ENCODE measurements around the gene PMEPA1.

The PMEPA1 gene

DNA sequence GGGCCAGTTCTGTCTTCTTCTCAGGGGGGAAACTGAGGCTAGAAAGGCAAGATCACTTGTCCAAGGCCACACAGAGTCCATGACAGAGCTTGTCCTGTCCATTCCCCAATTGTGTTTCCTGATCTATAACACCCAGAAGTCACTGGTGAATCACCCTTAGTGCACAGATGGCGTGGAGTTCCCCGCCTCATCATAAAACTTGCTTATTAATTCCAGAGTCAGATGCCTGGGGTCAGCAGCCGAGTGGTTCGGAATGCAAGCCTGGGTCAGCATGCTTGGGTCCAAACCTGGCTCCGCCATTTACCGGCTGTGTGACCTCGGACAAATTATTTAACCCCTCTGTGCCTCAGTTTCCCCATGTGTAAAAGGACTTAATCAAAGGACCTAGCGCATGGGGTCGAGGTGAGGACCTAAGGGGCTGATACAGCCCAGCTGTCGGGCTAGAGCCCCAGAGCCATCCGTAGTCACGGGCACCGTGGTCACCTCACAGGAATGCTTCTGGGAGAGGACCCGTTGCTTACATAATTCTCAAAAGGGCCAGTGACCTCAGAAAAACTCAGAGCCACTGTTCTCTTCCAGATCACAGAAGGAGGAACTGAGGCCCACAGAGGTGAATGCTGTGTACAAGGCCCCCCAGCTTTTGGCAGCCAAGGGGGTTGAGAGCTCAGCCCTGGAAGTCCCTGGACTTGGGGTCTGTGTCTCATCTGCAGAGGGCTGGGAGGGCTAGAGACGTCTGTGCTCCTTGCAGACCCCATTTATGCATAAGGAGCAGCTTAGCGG lies 88.2 kb downstream of the PMEPA1 start:
- DNase-seq (ENCODE audit: low read depth), result no peak

DNA sequence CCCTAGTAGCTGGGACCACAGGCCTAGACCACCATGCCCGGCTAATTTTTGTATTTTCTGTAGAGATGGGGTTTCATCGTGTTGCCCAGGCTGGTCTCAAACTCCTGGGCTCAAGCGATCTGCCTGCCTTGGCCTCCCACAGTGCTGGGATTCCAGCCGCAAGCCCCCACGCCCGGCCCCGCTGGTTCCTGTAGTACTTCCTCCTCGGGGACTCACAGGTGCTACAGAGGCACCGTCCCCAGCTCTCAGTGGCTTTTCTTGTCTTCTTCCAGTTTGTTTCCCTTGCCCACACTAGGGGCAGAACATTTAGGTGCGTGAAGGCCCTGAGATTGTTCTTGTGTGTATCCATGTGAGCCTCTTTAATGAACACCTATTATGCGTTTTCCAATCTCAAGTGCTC lies 88.8 kb downstream of the PMEPA1 start:
- DNase-seq (ENCODE audit: low read depth), result no peak

DNA sequence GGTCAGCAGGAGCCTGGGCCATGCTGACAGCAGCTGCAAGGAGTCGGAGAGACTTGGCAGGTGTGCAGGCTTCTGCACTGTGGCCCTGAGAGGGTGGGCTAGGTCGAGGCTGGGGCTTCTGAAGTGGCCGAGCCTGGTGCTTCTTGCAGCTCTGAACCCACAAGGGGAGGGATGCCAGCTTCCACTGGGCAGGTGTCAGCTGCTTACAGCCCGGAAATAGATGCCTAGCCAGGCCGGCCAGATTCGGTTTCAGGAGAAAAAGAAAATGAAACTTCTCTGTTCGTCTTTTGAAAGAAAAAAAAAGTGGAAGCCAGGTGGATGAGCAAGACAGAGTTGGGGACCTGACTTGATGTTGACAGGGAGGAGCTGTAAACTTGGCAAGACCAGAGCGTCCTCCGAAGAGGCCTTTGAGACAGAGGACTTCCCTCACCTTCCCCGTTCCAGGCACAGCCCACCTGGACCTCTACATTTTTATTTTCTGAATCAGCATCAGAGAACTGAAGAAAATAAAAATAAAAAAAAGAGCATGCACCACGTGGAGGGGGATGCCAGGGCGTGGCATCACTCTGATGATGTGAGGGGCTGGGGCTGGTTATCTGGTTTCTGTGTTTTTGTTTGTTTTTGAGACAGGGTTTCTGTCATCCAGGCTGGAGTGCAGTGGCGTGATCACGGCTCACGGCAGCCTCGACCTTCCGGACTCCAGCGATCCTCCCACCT lies 89.4 kb downstream of the PMEPA1 start, which contains the start of gene ZBP1:
Gene ZBP1, minus strand, starts transcription at position 153 of the 717 bp plus-strand sequence. Its CDS starts 131 bp downstream, at position 22.
- DNase-seq (ENCODE audit: low read depth), result no peak

DNA sequence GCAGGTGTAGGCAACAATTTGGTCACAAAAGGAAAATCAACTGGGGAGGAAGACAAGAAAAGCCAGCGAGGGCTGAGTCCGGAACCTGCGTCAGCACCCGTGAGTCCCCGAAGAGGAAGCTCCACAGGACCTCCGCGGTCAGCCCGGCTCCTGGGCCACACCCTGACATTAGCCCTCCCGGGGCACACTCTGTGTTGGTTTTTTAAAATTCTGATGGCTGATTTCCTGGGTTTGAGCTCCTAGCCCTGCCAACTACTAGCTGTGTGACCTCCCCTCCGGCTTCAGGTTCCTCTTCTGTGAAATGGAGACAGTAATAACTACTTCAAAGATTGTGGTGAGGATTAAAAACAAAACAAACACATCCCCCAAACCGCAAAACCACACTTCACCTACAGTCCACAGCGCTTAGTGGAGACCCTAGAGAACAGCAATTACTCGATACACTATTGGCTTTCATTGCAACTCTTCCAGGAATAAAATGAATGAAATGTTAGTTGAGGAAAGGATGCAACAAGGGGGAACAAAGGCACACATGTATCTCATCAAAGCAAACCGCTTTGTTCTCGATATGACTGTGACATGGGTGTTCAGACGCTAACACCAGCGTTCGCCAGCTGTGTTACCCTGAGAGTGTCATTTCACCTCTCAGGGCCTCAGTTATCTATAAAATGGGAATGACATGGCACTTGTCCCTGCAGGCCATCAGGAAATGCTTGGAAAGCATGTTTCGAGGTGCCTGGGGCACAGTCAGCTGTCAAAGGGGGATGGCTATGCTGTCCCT lies 90.6 kb downstream of the PMEPA1 start:
- DNase-seq (ENCODE audit: low read depth), result no peak

DNA sequence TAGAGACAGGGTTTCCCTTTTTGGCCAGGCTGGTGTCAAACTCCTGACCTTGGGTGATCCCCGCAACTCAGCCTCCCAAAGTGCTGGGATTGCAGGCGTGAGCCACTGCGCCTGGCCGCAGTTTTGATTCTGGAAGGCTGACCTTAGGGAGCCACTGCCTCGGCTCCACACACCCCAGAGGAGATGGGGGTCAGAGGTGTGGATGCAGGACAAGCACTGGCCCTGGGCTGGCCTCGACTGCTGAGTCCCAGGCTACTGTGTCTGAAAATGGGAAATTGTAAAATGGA lies 91.1 kb downstream of the PMEPA1 start:
- DNase-seq (ENCODE audit: low read depth), result no peak

DNA sequence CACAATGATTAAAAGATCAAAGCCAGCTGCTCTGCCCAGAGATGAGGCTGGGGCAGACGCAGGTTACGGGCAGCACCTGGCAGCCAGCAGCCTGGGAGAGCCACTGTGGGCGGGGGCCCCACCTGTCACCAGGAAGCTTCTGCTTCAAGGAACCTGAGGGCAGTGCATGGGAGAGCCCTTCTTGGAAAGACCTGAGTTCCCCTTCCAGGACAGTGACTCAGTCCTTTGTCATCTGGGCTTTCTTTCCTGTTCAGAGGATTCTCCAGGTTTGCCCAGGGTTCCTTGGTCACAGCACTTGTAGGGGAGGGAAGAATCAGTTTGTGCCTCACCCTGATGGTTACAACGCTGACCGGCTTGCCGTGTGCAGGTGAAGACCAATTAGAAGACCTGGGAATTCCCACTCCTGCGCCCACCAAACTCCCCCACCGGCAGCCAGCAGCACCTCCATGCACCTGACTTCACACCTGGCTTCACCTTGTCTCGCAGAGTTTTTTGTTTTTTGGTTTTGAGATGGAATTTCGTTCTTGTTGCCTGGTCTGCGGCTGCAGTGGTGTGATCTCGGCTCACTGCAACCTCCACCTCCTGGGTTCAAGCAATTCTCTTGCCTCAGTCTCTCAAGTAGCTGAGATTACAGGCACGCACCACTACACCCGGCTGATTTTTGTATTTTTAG lies 91.6 kb downstream of the PMEPA1 start:
- no peak for DNase-seq (ENCODE audit: low read depth)

DNA sequence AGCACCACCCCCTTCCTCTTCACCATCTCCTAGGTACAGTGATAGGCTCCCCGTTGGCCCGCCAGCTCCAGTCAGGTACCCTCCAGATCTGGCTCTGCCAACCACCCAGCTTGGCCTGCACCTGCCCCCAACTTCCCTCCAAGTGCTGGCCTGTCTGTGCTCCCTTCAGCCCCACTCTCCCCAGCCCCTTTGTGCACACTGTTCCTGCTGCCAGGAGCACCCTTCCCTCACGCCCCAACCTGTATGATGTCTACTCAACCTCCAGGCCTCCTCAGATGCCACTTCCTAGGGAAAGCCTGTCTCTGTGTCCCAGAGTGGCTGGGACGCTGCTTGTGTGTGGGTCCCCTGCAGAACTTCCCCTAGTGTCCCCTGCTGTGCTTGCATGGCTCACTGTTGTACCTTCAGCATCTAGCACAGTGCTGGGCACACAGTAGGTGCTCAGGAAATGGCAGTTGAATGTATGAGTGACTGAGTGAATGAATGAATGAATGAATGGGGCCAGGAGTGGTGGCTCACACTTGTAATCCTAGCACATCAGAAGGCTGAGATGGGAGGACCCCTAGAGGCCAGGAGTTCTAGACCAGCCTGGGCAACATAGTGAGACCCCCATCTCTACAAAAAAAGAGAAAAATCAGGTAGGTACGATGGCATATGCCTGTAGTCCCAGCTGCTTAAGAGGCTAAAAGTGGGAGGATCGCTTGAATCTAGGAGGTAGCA lies 92.6 kb downstream of the PMEPA1 start:
- no peak for DNase-seq (ENCODE audit: low read depth)

DNA sequence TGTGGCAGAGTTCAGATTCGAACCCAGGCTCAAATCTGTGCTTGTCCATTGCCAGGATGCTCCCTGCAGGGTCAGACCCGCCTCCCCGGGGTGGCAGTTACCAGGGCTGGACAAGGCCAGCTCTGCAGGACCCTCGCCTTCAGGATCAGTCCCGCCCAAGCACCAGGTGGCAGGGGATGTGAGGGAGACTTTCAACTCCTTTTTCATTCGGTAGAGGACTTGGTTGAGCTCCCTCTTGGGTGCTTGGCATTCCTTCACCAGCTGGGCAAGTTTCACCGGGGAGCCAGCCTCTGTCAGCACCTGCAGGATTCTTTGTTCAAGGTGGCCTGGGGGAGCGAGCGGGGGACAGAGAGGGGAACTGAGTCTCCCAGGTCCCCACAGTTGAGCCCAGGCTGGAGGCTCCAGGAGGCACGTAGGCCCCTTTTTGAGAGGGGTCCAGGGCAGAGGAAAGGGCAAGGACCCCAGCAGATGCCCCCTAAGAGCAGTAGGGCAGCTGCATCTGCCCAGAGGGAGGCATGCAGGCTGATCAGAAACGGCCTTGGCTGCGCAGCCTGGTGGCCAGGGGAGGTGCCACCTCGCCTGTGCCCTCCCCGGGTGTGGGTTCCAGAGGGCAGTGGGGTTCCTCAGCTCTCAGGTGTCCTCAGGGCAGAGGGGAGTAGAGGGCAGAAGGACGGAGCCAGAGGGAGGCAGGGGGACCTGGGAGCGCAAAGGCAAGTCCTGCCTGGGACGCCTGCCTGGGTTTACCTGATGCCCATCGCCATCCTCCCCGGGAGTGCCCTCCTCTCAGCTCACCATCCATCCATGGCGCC lies 93.5 kb downstream of the PMEPA1 start:
- no peak for DNase-seq (ENCODE audit: low read depth)

DNA sequence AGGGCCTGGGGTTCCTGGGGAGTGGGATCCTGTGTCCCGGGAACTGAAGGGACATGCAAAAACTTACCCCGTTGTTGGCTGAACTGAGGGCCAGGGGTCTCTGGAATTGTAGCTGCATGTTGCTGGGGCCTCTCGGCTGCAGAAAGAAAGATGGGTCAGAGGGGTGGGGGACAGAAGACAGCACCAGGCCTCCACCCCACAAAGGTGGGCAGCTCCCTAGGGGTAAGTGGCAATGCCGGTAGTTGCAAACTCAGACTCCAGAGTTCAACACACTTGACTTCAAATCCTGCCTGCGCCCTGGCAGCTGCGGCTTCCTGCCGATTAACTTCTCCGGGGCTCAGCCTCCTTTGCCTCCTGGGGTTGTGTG lies 94.4 kb downstream of the PMEPA1 start:
- DNase-seq (ENCODE audit: low read depth), result no peak

DNA sequence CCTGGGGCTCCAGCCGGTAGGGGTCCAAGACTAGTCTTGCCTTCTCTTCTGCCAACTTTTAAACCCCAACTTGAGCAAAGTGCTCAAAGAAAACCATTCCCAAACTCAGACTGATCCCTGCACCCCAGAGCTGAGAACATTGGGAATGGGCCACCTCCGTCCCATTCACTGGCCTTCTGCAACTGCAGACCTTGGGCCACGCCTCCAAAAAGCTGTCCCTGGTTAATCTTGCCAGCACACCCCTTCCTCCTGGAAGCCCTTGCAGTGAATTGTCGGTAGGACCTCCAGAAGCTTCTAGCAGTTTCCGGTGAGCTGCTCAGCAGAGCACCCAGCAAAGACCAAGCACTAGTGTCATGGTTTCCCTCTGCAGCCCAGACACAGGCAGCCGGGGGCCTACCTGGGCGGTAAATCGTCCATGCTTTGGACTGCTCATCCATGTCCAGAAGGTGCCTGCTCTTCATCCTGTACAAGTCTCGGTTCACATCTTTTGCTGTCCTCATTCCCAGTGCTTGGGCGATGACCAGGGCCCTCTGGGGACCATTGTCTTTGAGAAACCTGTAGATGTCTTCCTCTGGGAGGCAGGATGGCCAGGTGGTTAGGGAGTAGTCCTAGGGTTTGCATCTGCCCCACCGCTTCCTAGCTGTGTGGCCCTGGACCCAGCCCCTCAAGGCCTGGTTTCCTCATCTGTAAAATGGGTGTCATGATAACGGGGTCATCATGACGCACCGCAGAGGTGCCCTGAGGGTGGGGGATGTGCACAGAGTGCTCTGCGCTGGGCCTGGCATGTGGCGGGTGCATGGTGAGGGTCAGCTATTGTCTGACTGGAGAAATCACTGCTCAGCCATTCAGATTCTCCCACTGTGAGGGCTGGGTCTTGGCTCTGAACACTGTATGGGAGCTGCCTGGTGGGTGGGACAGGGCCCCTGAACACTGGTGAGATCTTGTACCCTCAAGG lies 95.0 kb downstream of the PMEPA1 start:
- DNase-seq (ENCODE audit: low read depth), result no peak

DNA sequence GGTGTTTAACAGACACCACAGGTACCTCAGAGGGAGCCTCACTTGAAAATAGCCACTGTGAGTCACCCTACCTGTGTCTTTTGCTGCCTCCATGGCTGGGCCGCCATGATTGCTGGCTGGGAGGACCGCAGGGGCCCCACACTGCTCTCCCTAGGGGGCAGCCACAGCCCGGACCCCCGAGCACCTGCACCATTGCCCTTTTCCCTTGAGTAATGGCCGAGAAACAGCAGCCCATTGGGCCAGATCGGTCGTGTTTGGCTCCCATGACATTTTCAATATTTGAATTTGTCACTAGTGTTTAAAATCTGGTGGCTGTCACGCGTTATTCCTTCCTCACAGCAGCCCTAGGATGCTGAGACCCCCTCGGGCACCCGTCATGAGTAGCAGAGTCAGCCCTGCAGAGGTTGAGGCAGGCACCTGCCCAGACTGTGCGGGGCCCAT lies 96.3 kb downstream of the PMEPA1 start:
- no peak for DNase-seq (ENCODE audit: low read depth)

DNA sequence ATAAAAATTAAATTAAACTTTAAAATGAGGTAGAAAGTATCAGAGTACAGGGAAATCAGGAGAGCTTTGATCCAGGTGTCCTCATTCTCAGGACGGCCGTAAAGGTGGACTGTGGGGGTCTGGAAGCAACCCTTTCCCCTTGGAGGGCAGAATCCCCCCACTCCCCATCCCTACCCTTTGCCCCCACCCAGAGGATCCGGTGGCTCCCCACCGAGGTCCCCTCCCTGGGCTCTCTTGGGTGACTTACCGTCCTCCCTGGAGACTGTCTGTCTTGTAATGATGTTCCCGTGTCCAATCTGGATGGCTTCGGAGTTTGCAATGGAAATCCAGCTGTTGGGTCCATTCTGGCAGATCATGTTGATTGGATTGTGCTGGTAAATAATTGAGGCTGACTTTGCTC lies 96.9 kb downstream of the PMEPA1 start:
- DNase-seq (ENCODE audit: low read depth), result no peak

DNA sequence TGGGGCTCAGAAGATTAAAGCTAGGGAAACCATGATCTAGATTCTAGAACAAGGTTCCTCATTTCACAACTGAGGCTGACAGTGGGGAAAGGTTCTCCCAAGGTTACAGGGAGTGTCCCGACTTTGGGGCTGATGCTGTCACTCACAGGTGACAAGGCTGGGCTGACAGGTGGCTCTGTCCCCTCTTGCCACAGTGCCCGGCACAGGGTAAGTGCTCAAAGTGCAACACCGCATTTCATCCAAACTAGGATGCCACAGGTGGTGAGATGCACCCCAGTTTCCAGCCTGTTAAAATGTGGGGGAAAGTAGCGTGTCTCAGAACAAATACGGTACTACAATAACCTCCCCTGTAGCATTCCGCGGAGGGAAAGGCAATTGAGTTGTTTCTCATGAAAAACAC lies 97.4 kb downstream of the PMEPA1 start:
- DNase-seq (ENCODE audit: low read depth), result no peak

DNA sequence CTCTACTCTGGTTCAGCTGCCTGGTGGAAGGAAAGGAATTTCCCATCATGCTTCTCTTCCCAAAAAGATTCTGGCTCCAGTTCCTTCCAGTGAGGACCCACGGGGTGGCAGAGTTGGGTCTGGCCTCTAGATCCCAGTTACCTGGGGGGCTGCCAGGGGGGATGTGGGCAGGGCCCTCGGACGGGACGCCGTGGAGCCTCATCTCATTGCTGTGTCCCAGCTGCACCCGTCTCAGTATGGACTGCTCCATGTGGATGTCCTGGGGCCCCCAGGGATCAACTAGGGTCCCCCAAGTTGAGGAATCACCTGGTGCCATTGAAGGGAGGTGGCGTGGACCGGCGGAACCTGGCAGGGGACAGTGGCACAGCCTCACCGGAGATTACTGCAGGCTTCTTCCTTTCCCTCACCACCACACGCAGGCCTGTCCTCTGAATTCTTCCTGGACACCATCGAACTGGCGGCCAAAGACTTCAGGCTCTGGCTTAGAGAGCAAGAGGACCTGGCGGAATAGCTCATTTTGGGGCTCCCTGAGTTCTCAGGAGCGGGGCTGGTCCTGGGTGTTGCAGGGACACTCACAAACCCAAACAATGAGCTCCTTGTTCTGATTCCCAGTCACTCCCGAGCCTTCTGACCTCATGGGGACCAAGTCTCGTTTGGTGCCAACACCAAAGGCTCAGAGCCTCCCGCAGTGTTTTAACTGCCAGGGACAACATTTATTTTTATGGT lies 98.1 kb downstream of the PMEPA1 start:
- DNase-seq (ENCODE audit: low read depth), result no peak

DNA sequence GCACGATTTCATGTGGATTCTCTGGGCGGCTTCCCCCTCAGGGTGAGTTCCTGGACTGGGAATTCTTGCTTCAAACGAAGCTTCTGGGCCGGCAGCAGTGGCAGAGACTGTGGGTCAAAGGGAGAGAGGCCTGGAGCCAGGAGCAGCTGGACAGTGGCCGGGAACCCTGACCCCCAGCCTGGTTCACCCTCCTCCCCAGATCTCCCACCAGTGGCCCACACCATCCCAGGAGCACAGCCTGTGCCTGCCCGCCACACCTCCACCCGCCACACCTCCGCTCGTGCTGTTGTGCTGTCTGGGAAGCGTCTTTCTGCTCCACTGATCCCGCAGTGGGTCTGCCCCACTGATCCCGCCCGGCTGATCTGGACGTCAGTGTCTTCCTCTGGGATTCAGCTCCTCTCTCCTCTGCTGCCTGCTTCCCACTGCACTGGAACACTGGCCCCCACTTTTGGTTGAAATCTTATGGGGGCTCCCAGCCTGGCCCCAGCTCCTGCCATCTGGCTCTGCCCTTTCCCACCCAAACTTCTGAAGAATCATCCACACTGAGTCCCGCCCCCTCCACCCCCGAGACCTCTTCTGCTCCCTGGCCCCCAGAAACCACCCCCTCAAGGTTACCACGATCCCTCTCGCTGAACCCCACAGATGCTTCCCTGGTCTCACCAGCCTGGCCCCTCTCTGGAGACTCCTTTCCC lies 99.4 kb downstream of the PMEPA1 start:
- DNase-seq (ENCODE audit: low read depth), result no peak

DNA sequence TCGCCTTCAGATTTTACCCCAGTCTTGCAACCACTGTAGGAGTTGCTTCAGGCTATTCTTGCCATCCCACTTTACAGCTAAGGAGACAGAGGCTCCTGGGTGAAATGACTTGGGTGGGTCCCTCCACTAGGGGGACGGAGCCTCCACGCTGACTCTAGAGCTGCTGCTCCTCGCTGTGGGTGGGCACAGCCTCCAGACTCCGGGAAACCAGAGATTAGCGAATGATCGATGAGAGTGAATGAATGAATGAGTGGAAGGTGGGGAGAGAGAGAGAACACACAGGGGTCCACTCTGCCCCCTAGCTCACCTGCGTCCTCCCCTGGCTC lies 100.0 kb downstream of the PMEPA1 start:
- no peak for DNase-seq (ENCODE audit: low read depth)

DNA sequence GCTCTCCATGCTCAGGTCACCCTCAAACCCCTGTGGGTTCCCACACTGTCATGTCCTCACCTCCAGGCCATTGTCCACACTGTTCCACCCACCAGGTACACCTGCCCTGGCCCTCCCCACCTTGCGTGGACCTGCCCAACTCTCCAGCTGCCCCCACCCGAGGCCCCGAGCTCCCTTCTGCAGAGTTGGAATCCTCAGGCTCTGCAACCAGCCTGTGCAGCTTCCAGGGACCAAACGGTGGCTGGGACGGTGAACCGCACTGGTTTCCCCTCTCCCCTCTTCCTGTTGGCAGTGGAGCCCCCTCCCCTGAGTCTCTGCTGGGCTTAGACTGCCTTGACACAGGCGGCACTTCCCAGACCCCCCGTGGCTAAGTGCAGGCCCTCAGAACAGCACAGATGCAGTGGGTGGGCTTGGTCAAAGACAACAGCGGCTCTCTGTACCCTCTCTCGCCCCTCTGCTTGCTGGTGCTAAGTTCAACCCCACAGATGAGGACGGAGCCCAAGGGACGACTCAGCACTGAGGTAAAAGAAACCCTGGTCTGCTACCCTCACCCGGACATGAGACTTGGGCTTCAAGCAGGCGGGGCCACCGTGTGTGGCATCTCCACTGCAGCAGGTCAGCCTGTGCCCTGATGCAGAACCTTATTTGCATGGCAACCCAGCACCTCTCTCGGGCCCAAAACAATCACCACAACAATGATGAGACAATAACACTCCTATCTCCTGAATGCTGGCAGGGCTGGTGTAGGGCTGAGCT lies 100.6 kb downstream of the PMEPA1 start:
- DNase-seq (ENCODE audit: low read depth), result no peak

DNA sequence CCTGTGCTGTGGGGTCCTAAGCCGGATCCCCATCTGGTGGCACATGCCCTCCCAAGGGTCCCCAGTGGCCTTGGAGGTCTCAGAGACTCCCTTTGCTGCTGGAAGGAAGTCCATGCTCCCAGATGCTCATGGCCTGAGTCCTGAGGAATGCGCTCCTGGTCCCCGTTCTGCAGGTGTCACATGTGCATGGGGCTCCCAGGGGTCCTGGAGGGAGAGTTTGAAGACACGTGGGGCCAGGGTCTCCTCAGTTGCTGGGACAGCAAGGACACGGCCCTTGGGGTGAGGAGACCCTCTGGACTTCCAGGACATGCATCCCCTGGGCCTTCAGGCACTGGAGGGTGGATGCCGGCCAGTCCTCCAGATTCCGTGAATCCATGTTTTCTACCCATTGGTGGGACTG lies 101.3 kb downstream of the PMEPA1 start:
- DNase-seq (ENCODE audit: low read depth), result no peak
